ENCODE measurements around the gene TACC2.

Gene TACC2

DNA sequence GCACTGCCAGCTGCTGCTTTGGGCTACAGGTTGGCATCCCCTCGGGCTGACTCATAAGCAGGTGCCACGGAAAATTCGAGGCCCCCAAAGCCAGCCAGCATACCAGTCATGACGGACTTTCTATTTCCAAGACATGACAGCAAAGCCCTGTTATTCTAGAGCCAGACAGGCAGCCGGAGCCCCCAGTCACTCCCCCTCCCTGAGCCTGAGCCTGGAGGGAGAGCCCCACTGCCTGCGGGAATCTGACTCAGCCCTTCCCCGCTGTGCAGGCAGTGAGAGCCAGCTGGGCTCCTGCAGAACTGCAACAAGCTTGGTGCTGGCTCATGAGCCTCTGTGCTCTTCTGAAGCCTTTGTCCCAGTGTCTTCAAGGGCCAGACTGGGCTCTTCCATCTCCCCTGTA is 297.9 kb downstream of the TACC2 start:
- DNase-seq = peak; percentile 48

DNA sequence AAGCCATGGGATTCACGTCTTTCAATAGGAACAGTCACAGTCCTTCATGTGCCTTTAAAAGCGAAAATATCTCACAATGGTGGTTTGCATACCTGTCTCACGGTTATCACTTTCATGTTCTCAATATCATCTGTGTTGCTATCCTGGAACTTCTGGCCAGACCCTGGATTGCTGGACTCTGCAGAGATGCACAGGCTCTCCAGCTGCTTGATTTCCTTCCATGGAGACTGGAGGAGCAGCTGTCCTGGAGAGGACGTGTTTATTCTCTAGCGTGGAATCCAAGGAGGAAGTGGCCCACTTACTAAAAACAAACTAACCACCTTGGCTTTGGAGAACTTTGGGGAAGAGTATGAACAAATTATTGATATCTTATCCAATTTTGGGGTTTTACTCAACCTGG is 298.6 kb downstream of the TACC2 start:
- no peak for DNase-seq

DNA sequence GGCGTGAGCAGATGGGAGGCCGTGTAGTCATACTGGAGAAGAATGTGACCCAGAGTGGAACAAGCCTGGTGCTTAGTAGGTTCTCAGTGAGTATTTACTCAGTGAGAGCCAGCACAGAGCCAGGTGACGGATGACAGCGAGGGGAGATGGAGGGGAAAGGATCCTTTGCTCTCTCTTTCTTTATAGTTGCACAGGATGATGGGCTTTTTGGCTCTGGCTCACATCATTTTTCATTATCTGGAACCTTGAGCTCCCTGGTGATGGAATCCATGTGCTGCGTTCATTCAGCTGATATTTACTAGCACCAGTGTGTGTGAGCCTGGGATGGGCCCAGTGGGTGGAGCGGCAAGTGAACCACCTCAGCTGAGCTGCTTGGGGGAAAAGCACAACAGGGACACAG is 299.3 kb downstream of the TACC2 start:
- no peak for DNase-seq

DNA sequence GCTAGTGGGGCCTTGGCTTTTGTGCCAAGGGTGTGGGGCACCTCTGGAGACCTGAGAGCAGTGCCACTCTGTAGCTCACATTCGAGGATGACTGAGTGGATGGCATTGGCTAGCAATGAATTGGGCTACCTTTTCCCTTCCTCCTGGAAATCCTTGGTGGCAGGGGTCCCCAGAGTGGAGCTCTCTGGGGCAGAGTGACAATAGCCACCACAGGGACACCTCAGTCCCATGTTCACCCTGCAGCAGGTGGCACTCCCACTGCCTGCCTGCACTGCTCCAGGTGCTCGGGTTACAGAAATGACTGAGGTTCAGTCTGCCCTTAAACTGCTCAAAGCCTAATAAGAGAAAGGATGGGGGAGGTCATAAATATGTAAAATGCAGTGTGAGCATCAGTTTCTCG is 300.0 kb downstream of the TACC2 start:
- DNase-seq = no peak

DNA sequence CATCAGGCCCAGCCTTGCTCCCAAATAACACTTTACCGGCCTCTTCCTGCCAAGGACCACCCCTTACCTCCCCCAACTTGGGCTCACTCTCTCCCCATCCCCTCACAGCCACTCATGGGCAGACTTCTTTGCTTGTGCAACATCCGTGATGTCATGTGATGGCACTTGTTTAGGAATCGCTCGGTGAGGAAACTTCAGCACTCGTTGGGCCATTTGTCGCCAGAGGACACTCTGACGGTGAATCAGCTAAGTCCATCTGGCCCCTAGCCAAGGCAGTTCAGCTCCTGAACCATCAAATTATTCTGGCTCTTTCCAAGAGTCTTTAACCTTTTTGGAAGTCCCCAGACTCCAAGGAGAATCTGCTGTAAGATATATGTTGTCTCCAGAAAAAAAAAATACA is 301.4 kb downstream of the TACC2 start:
- no peak for DNase-seq

DNA sequence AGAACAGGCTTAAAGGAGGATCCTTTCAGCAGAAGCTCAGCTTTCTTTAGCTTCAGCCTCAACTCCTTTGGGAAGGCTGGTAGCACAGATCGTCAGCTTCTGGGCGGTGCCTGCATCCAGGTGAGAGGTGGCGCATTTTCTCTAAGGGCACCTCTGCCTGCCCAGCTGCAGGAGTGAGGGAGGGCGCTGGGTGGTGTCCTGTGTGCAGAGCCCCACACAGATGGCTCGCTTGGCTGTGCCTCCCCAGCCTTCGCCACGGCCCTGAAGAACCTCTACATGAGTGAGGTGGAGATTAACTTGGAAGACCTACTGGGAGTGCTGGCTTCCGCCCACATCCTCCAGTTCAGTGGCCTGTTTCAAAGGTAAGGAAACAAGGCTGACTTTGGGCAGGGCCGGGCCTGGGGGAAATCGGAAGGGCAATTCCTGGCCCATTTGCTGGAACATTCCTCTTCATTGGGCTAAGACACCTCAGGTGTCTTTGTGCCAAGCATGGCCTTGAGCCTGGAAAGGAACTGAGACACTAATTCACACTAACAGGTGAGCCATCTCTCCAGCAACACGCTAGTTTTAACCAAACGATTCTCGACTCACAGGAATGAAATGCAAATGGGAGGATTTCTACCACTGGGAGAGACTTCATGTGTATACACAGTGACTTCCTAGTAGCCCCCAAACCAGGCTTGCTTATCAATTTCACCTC is 302.0 kb downstream of the TACC2 start:
- no peak for DNase-seq

DNA sequence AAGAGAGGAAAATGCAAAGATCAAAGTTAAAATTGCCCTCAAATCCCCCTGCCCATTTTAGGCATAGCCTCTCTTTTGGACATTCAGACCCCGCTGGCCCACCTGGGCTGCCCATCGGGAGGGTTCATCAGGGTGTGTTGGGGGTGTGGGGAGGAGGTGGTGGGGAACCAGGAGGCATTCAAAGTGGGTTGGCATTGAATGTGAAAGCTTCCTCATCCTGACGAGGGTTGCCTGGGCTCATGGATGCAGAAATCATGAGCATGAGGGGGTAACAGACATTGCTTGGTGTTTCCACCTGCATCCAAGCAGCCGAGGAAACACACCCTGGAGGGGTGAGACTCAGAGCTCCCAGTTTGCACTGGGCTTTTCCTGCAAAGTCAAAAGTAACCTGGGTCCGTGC is 302.8 kb downstream of the TACC2 start:
- no peak for DNase-seq

DNA sequence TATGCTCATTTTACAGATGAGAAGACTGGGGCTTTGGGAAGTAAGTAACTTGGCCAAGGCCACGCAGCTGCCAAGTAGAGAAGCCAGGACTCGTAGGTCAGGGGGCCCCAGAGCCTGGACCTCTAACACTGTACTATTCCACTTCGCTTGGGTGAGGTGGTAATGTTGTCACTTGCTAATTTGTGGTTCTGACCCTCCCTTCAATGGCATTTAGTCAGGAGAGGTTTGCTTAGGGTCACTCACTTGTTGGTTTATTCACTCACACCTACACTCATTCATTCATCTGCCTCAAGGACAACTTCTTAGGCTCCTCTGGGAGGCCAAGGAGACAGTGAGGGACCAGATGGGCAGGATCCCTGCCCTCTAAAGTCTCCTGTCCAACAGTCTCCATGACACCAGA is 303.4 kb downstream of the TACC2 start:
- no peak for DNase-seq

DNA sequence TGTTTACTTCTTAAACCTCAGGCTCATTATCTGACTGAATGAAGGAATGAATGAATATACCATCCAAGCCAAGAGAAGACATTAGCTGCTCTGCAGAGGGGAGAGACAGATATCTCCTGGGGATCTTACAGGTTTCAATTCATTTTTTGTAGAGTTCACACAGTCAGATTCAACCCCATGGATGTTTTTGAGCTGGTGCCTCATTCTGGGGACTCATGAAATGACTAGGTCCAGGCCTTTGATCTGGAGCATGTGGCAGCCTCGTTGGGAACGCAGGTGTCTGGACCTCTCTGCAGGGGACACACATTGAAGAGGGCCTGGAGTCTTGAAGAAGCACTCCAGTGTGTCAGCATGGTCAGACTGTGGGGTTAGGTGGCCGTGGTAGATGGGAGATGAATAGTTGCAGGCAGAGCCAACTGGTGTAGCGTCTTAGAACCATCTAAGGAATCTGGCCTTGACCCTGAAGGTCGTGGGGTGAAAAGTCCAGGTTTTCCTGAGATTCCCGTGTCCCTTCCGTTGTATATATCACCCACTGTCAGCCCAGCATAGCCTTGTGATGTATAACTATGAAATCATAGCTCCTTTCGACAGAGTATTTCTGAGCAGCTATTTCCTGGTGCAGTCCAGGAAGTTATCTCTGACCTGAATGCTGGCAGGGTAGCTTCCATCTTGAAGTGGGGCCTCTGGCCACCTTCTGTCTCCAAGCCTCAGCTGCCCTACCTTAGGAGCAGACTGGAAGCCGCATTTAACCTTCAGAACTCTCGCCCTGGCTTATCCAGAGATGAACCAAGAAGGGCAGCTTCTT is 304.4 kb downstream of the TACC2 start:
- no peak for DNase-seq

DNA sequence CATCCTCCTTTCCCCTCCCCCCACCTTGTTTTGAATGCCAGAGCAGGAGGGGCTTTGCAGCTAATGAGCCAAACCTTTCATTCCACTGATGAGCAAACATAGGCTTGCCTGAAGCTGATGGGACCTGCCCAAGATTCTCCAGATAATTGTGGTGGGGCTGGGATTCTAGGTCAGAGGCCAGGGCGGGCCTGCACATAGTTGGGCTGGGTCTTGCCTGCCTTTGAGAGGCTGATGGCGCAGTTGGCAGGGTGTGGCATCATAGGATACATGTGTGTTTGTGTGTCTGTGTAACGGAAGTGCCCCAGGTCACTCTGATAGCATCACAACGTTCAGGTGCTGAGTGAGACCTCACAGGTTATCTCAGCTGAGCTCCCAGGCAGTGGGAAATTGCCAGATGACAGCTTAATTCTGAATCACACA is 305.0 kb downstream of the TACC2 start:
- no peak for DNase-seq

DNA sequence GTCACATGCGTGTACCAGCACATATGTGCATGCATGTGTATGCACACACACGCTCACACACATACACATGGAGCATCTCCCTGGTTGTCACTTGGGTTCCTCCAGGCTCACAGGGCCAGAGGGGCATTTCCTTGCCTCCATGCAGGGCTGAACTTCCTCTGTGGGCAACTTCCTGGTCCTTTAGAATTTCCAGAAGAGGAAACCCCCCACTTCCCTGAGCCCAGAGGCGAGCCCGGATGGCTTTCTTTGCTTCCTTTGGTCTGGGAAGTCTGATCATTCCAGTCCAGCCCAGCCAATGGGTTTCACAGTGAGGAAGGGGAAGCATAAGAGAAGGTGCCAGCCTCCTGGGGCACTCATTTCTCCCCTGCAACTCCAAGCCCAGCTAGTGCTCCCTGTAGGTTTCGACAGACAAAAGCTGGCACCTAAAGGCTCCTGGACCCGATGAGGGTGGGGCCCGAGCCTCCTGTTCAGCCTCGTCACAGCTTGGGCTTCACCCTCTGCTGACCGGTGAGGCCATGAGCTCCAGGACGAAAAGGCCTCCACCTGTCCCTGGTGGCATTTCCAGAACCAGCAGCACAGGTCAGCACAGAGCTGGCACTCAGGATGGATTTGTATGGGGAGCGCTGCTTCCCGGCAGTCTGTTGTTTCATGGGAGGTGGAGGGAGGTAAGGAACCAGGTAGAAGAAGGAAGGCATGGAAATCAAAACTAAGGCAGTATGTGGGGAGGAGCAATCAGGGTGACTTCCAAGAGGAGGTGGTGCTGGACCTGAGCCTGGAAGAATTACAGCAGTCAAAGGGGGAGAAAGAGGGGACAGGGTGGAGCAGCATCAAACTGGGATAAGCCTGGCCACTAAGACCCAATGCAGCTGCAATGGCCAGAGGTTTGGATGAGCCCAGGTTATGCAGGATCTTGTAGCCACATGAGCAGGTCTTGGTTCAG is 305.8 kb downstream of the TACC2 start:
- DNase-seq = no peak

DNA sequence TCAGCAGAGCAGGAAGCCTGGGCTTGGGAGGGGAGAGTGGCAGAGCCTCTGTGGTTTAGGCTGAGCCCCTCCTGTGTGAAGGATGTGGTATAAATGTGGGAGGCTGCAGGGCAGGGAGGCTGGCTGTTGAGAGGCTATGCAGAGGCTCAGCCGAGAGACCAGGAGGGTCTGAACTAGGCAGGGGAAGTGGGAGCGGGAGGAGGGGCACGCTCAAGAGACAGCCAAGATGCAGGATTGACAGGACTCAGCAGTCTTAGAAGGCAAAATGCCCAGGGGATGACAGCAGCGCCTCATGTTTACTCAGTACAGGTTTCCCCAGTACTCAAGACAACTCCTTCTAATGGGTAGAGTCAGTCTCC is 306.5 kb downstream of the TACC2 start:
- DNase-seq = no peak

DNA sequence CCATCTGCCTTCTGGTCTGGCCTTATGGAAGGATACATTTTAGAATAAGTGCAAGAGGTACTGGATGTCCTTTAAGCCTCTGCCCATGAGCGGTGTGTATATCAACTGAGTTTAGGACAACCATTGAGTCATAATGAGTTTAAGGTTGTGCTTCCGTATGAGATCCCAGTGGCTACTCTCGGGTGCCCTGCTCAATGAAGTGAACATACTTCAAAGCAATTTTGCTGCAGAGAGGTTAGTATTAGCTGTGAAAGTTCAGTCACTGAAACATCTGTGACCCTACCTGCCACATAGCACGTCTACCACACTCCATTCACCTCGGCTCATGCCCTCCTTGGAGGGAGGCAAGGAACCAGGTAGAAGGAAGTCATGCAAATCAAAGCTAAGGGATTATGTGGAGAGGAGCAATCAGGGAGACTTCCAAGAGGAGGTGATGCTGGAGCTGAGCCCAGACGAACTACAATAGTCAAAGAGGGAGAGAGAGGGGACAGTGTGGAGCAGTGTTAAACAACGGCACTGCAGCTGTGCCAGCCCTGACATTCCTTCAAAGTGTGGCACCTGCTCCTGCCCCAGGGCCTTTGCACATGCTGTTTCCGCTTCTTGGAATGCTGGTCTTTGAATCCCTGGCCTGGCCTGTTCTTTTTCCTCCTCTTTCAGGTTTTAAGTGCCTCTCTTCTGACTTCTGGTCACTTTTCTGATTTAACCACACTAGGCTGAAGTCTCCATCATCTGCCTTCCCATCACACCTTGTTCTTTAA is 307.6 kb downstream of the TACC2 start:
- no peak for DNase-seq

DNA sequence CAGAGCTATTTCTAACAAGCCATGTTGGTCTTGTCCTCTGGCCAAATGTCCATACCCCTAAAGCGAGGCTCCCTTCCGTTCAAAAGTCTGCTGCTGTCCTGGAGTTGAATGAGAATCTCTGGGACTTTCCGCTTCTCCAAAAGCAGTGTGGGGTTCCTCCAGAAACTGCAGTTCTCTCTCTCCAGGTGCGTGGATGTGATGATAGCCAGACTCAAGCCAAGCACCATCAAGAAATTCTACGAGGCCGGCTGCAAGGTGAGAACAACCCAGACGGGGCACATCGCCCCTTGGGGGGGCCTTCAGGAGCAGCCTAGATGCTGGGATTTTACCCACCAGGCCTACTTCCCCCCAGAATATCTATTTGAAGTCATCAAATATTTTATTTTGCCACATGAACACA is 308.6 kb downstream of the TACC2 start:
- no peak for DNase-seq

DNA sequence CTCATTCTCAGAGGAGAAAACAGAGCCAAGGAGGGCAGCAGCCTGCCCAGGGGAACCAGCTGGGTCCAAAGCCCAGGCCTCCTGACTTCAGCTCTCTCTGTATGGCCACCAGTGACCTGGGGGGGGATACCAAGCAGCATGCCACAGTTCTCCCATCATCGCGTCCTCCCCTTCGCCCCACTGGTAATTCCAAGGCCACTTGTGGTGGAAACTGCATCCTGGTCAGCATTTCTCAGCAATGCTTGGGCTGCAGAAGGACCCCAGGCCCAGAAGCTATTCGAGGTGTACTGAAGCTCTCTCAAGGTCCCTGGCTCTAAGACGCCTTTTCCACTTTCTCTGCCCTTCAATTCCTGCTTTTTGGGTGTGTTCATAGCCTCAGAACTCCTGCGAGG is 309.2 kb downstream of the TACC2 start:
- DNase-seq = no peak

DNA sequence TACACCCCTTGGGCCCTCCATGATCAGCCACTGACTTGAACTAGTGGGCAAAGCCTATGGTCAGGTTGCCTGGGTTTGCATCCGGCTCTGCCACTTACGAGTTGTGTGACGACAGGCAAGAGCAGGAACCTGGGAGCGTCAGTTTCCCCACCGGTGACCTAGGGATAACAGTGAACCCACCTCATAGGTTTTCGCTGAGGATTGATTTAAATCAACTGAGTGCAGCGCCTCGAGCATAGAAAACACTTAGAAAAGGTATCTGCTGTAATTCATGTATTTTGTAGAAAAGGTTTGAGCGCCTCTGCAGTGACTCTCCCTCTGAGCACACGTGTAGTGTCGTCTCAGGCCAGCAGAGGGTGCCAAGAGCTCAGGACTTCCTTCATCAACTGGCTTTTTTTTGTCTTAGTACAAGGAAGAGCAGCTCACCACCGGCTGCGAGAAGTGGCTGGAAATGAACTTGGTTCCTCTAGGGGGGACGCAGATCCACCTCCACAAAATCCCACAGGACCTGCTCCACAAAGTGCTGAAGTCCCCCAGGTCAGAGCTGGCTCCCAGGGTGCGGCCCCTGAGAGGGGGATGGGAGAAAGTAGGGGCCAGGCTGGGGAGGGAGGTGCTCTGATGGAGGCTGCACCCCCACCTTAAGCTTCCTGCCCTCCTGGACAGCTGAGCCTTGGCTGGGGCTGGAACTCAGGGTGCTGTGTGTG is 309.8 kb downstream of the TACC2 start:
- DNase-seq = peak; percentile 48

DNA sequence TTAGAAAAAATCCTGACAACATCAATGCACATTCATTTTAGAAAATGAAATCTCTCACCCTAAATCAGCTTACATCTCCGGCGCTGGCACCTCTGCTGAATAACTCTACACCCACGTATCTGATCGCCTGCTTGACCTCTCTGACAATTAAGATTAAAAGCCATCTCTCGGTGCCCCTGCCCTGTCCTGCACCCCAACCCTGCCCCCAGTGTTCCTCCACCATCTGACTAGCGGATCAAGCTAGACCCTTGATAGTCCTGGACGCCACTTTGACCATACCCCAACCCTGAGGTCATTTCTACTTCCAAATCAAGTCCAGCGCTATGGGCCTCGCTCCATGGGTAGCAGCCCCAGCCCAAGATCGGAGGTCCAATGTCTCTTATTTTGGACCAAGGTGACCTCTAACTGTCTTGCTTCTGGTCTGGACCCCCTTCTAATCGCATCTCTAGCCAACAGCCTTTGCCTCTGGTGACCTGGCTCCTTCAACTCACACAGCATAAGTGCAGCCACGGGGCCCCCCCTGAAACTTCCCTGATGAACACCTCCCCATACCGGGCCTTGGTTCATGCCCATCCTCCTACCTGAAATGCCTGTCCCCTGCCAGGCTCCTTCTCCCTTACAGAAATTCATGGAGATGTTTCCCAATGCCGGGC is 310.6 kb downstream of the TACC2 start:
- DNase-seq = no peak

DNA sequence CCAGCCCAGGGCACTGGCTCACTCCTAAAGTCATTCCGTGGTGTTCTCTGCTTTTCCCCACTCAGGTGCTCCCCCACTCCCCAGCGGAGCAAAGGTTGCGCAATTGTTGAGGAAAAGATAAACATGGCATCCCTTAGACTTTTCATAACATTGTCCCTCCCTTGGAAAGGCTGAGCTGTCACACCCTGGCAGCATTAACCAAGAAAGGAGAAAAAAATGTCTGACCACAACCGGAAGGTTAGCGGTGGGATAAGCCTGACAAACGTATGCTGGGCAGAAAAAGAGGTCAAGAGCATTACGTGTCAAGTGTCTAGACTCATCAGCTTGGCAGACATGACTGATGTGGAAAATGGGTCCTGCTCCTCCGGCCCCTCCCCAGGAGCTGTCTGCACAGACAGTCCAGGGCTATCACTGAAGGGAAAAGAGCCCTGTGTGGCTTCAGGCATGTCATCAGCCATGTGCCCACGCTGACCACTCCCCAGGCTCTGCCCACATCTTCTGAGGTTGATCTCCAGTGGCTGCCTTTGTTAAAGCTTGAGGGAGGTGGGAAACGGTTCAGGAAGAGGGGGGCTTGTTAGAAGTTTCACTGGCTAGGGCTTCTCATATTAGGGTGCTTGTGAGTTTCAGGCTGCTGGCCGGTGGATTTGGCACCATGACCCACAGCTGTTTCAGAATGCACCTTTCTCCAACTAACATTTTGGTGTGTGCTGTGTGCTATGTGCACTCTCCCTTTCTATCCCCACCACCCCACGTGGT is 312.3 kb downstream of the TACC2 start:
- DNase-seq = peak; percentile 61

DNA sequence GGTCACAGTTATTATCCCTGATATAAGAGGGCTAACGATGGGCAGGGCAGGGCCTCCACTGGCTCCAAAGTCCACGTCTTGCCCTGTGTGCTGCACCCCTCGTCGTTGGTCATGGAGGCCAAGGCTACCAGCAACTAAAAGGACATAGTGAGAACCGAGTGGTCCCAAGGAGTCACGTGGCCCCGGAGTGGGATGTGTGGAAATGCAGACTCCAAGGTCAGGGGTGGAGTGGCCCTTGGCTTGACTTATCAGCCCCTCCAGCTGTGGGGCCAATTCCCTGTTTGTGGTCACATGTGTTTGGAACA is 312.8 kb downstream of the TACC2 start:
- no peak for DNase-seq

DNA sequence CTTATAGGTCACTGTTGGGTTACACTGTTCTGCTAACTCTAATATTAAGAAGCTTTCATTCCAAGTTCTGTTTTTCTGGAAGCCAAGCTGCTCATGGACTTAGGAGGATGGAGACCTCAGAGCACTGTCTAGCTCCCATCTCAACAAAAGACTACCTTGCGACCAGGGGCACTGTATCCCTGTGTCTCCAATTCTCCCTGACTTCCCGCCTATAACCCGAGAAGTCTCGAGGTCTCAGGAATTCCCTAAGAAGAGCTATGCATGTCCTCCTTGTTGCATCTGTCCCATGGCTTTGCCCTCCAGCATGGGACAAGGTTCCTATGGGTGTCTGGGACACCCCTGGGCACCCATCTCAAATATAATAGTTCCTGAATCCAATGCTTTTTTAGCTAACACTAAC is 313.4 kb downstream of the TACC2 start:
- DNase-seq = no peak
